PC-3 (cell line): ENCODE measurements around the gene SCCPDH. TPM values are rescaled to one million over a fixed set of nuclear protein-coding genes. Genes with fewer than 3 reads are reported as not detected.
"Not testable (repeated sequence)": the region's sequence is repeated elsewhere in the genome, so short reads cannot be mapped to it uniquely, and the experiment has no call there.

Source experiments
- ATAC-seq: fragments of 200-7000 bp; cut with Tn5 transposase; 2 replicates; pipeline ENCODE4 v1.9.1; 2020; ENCODE audit warnings: mild to moderate bottlenecking, moderate library complexity
- BruUV-seq: library from RNA; stranded (reverse); fragments of 400-500 nt; replicated peaks from 2 replicates; lab custom pipeline; 2021; lab: Mats Ljungman, UMichigan
- CTCF ChIA-PET: fragments of 300-600 bp; sonication (Branson Sonifier 250); formaldehyde crosslinking; loops from one replicate; lab custom pipeline; 2022; ENCODE audit warnings: antibody characterized with exemption; lab: Charles Lee
- POLR2A ChIA-PET: fragments of 300-600 bp; sonication (Branson Sonifier 250); formaldehyde crosslinking; loops from one replicate; lab custom pipeline; 2022; ENCODE audit warnings: antibody characterized with exemption; ENCODE audit not compliant: unreplicated experiment; lab: Charles Lee
- DNase-seq: peaks from one replicate; pipeline ENCODE4 v3.0.0-alpha.2; 2015
- H2AFZ ChIP-seq: fragments of 300-600 bp; sonication (generic); 2 replicates; pipeline ENCODE4 v1.6.0; 2016; ENCODE audit warnings: antibody characterized with exemption, low read length
- H3F3A ChIP-seq: fragments of 300-600 bp; sonication (generic); one replicate; pipeline ENCODE4 v1.6.0; 2017; ENCODE audit warnings: antibody characterized with exemption, low read length, control low read depth, mild to moderate bottlenecking; ENCODE audit not compliant: unreplicated experiment
- H3K27ac ChIP-seq: fragments of 300-600 bp; sonication (generic); 2 replicates; pipeline ENCODE4 v1.5.1; 2016; ENCODE audit warnings: mild to moderate bottlenecking, low read length
- H3K27me3 ChIP-seq: fragments of 300-600 bp; sonication (generic); 2 replicates; pipeline ENCODE4 v1.6.1; 2016; ENCODE audit warnings: low read length, mixed read lengths
- H3K36me3 ChIP-seq: fragments of 300-600 bp; sonication (generic); 2 replicates; pipeline ENCODE4 v1.6.1; 2016; ENCODE audit warnings: low read depth, mixed run types, low read length, mixed read lengths
- H3K4me1 ChIP-seq: fragments of 300-600 bp; sonication (generic); 2 replicates; pipeline ENCODE4 v1.5.1; 2016; ENCODE audit warnings: low read length; ENCODE audit not compliant: insufficient read depth
- H3K4me2 ChIP-seq: fragments of 300-600 bp; sonication (generic); 2 replicates; pipeline ENCODE4 v1.6.0; 2016; ENCODE audit warnings: low read length
- H3K4me3 ChIP-seq: fragments of 300-600 bp; sonication (generic); 2 replicates; pipeline ENCODE4 v1.5.1; 2016; ENCODE audit warnings: mild to moderate bottlenecking, low read length, mixed read lengths
- H3K79me2 ChIP-seq: fragments of 300-600 bp; sonication (generic); 2 replicates; pipeline ENCODE4 v1.6.1; 2017; ENCODE audit warnings: low read length, mixed read lengths
- H3K9ac ChIP-seq: fragments of 300-600 bp; sonication (generic); 2 replicates; pipeline ENCODE4 v1.6.0; 2016; ENCODE audit warnings: mild to moderate bottlenecking, low read length
- H3K9me2 ChIP-seq: fragments of 300-600 bp; sonication (generic); replicated peaks from 2 replicates; pipeline ENCODE4 v1.6.1; 2016; ENCODE audit warnings: mixed run types, low read length, mixed read lengths
- H3K9me3 ChIP-seq: fragments of 300-600 bp; sonication (generic); 2 replicates; pipeline ENCODE4 v1.6.1; 2016; ENCODE audit warnings: low read length, mixed read lengths
- H4K20me1 ChIP-seq: fragments of 300-600 bp; sonication (generic); 2 replicates; pipeline ENCODE4 v1.6.1; 2016; ENCODE audit warnings: low read length, mixed read lengths
- EZH2 ChIP-seq: fragments of 300-600 bp; sonication (generic); IDR thresholded peaks from one replicate; pipeline ENCODE4 v1.6.1; 2017; ENCODE audit warnings: antibody characterized with exemption, mild to moderate bottlenecking, low read length; ENCODE audit not compliant: unreplicated experiment
- EZH2phosphoT487 ChIP-seq: fragments of 300-600 bp; sonication (generic); IDR thresholded peaks from 2 replicates; pipeline ENCODE4 v1.6.1; 2018; ENCODE audit warnings: mild to moderate bottlenecking, antibody characterized with exemption, low read length, borderline replicate concordance
- intact Hi-C: fragments of 100-400 bp; cut with micrococcal nuclease; formaldehyde crosslinking; loops from 2 replicates; pipeline ENCODE4 v1.9.0; 2023
- total RNA-seq: library from RNA; depleted of rRNA; stranded (reverse); fragments of >200 nt; gene quantifications from 2 replicates; pipeline ENCODE4 v1.2.3, GENCODE V29; 2014
- TF ChIP-seq, protein P1 (sequence below): fragments of 300-600 bp; sonication (generic); conservative IDR thresholded peaks from 2 replicates; pipeline ENCODE4 v1.5.1; 2017; ENCODE audit warnings: antibody characterized with exemption, low read depth, mild to moderate bottlenecking, low read length

SCCPDH gene
- total RNA-seq, 1 experiment from 2014 or later = 50.8 TPM

DNA sequence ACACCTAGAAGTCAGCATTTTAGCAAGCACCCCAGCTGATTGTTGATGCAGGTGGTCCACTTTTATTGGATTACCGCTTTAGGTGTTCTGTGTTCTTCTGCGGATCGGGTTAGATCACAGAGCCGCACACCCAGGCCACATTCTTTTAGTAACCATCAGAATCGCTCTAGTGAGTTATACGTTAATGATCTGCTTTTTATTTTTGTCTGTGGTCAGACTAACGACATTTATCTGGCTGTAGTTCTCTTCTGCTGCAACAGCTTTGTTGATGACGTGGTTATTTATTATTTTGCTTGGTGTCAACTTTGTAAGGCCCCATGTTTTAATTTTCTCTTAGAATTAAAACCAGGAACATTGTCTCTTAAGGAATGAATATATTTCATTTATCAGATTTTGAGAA lies 18.2 kb downstream of the SCCPDH start:
- no peak overlapping the region for H3K27ac ChIP-seq
- no peaks in the 10 kb centered on the region for H3K27me3 ChIP-seq
- no peak overlapping the region for H3K4me2 ChIP-seq
- CTCF ChIA-PET = no interaction called here
- H3K9ac ChIP-seq = no peak overlapping the region
- BruUV-seq = no TSS peak
- H3K9me3 ChIP-seq = no peaks in the 10 kb centered on the region
- no peaks in the 10 kb centered on the region for H3K4me1 ChIP-seq
- no peak overlapping the region for H3K4me3 ChIP-seq
- TF ChIP-seq, protein P1, sequence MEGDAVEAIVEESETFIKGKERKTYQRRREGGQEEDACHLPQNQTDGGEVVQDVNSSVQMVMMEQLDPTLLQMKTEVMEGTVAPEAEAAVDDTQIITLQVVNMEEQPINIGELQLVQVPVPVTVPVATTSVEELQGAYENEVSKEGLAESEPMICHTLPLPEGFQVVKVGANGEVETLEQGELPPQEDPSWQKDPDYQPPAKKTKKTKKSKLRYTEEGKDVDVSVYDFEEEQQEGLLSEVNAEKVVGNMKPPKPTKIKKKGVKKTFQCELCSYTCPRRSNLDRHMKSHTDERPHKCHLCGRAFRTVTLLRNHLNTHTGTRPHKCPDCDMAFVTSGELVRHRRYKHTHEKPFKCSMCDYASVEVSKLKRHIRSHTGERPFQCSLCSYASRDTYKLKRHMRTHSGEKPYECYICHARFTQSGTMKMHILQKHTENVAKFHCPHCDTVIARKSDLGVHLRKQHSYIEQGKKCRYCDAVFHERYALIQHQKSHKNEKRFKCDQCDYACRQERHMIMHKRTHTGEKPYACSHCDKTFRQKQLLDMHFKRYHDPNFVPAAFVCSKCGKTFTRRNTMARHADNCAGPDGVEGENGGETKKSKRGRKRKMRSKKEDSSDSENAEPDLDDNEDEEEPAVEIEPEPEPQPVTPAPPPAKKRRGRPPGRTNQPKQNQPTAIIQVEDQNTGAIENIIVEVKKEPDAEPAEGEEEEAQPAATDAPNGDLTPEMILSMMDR = no peak
- TF ChIP-seq EZH2phosphoT487 (no peak), EZH2 (no peak)
- intact Hi-C loops = no loop called here
- no peaks in the 10 kb centered on the region for H4K20me1 ChIP-seq
- no peaks in the 10 kb centered on the region for H3F3A ChIP-seq
- H3K79me2 ChIP-seq = no peaks in the 10 kb centered on the region
- H3K36me3 ChIP-seq = peaks cover 34% of the 10 kb centered on the region
- H3K9me2 ChIP-seq = no peaks in the 10 kb centered on the region
- H2AFZ ChIP-seq = no peak overlapping the region
- no peak for ATAC-seq
- POLR2A ChIA-PET = no interaction called here
- no peak for DNase-seq

- ATAC-seq, H3K9ac ChIP-seq, H4K20me1 ChIP-seq, H3K79me2 ChIP-seq, BruUV-seq, H3K9me2 ChIP-seq, intact Hi-C loops, H3K27me3 ChIP-seq, H3K4me2 ChIP-seq, DNase-seq, H2AFZ ChIP-seq, POLR2A ChIA-PET, H3K4me3 ChIP-seq, H3K27ac ChIP-seq, H3K9me3 ChIP-seq, H3F3A ChIP-seq, CTCF ChIA-PET, H3K4me1 ChIP-seq: not testable (repeated sequence)
- H3K36me3 ChIP-seq = peaks cover 26% of the 10 kb centered on the region
Measured at GRCh38 chr1:246746155-246746554, 21.9 kb downstream of the SCCPDH start.

GRCh38 chr1:246748006-246748405 lies 23.8 kb downstream of the SCCPDH start:
- Histone ChIP-seq H3K36me3 (peaks cover 14% of the 10 kb centered on the region), H3K9me3 (no peaks in the 10 kb centered on the region), H3K9me2 (no peaks in the 10 kb centered on the region), H3K4me3 (no peak overlapping the region), H4K20me1 (no peaks in the 10 kb centered on the region), H3K79me2 (no peaks in the 10 kb centered on the region), H3K4me2 (no peak overlapping the region), H2AFZ (no peak overlapping the region), H3K27me3 (no peaks in the 10 kb centered on the region), H3F3A (no peaks in the 10 kb centered on the region), H3K9ac (no peak overlapping the region), H3K4me1 (no peaks in the 10 kb centered on the region), H3K27ac (no peak overlapping the region)
- intact Hi-C loops = no loop called here
- no peak for DNase-seq
- ChIA-PET CTCF (no interaction called here), POLR2A (no interaction called here)
- ATAC-seq = no peak
- no TSS peak for BruUV-seq
- TF ChIP-seq EZH2 (no peak), EZH2phosphoT487 (no peak)
- TF ChIP-seq, protein P1 = no peak
